HG02885 (cell line): ENCODE measurements around the gene KLF7.

Experiments used
- ATAC-seq: cut with Tn5 transposase; IDR thresholded peaks from one replicate; pipeline ENCODE4 v1.9.1; 2021; ENCODE audit warnings: mild to moderate bottlenecking; ENCODE audit not compliant: unreplicated experiment, poor library complexity

KLF7 gene

DNA sequence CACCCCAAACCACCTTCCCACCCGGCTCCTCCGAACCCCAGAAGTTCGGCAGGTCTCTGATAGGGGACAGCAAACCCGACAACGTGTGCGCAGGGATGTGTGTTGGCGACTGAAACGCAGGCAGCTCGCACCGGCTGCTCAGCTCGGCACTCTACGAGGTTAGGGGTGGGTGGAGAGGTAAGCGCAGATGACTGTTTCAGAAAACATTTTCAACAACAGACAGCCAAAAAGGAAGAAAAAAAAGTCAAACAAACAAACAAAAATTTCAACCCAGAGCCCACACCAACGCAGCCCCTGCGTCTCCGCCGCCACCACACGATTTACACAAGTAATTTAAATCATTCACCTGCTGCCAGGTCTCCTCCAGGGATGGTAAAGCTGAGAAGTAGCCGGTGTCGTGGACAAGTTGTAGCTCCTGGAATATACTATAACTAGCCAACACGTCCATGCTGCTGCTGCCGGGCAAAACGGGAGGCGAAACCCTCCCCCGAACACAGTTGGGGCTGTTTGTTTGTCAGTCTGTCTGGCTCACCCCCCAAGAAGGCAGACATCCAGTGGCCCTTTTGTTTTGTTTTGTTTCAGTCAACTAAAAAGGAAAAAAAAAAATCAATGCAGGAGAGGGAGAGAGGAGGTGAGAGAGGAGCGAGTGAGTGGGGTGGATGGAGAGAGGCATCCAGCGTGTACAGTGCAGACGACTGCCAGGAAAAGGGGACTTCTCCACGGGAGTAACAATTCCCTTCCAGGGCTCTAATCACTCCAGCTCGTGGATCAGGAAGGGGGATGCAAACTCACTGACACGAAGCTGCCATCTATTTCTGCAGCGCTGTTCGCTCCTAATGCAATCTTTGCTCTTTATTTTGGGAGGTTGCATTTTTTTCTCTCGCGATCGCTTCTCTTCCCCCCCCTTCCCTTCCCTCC is at the start of gene KLF7:
Gene KLF7, minus strand, starts transcription at position 828 of the 918 bp plus-strand sequence. Its CDS starts 380 bp downstream, at position 448.
- ATAC-seq: peak; percentile 14

DNA sequence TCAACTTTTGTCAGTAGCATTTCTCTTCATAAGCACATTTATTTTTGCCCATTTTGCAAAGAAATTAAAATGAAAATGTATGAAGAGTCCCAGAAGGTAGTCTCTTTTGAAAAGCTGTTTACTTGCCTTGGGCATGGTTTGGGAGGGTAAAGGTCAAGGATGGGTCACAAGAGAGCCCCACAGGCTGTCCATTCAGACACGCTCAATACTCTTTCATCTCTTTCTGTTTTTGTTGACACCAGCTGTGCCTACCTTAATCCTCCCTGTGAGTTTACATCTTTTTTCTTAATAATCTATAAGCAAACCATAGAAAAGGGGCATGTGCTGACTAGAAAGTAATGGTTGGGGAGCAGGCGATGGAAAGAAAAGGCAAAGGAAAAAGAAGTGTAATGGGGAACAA is 49.6 kb upstream of the KLF7 start:
- no peak for ATAC-seq

DNA sequence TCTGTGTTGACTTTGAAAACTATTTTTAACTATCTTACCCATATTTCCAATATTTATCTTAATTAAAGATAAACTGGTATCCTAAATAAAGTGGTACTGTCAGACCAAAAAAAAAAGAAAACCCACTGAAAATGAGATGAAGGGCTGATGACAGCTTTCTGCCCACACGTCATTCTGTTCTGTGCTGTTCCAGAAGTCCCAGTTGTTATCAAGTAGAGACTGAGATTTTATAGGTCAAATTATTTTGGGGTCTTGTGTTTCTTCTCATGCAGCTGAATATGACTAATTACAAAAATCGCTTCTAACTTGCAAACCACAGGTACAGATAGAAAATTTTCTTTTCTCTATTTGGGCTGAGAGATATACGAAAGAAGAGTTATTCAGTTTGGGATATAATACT is 48.7 kb upstream of the KLF7 start:
- ATAC-seq: no peak

DNA sequence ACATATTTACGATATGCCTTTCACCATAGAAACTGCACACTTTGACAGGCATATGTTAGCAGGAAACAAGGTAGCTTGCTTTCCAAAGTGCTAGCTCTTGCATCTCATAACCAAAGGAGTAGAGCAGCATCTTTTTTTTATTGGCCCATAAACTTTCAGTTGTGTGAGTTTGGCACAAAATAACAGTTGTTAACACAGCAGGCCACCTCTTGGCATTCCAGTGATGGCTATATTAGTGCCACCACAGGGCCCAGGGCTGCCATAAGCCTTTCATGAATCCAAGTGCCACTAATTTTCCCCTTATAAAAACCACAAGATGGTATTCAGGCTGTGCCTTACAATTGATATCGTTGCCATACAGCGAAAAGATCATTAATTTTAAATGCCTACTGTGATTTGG is 40.3 kb upstream of the KLF7 start:
- ATAC-seq: no peak

GRCh38 chr2:207205173-207205957 is 39.6 kb upstream of the KLF7 start:
- ATAC-seq: no peak

DNA sequence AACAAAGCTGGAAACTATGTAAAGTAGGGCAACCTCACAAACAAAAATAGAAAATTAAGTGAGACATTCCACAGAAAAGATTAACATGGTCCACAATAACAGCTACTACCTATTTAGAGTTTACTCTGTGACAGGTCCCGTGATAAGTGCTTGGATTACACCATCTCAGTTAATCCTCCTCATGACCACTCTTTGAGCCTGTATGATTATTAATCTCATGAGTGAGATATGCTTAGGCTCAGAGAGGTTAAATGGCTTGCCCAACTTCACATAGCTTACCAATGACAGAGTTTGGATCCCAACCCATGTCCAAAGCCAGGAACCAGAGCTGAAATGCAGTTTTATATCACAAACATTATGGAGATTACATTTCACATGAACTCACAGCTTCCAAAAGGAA is 37.3 kb upstream of the KLF7 start:
- no peak for ATAC-seq

DNA sequence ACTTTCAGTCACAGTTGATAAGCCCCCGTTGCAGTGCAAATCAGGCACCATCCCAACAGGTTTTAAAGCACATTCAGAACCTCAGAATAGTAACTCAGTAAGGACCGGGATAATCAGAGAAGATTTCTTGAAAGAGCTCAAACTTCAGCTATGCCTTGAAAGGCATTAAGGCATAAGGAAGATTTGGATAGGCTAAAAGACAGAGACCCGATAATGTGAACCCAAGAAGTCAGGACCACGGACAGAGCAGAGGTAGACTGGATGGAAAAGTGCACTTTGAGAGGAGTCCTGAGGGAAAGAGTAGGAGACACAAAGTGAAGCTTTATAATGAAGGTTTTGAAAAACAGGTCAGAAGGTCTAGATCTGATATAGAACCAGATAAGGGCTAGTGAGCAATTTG is 36.9 kb upstream of the KLF7 start:
- ATAC-seq: no peak

DNA sequence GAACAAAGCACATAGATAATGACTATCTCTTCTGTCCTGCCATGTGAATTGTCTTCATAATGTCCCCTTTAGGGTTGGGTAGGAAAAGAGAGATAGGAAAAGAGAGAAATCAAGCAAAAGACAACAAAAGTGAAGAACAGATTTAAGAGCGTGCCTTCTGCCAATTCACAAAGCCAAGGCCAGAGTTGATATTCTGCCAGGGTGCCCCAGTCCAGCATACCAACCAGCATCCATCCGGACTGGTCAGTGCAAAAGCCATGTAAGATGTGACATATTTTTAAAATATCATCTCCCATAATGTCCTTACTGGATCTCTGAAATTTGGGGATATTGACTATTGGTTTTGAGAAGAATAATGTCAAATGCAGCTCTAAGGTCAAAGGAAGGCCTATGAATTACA is 35.7 kb upstream of the KLF7 start:
- ATAC-seq: no peak

GRCh38 chr2:207200136-207200535 is 34.4 kb upstream of the KLF7 start:
- ATAC-seq: no peak

DNA sequence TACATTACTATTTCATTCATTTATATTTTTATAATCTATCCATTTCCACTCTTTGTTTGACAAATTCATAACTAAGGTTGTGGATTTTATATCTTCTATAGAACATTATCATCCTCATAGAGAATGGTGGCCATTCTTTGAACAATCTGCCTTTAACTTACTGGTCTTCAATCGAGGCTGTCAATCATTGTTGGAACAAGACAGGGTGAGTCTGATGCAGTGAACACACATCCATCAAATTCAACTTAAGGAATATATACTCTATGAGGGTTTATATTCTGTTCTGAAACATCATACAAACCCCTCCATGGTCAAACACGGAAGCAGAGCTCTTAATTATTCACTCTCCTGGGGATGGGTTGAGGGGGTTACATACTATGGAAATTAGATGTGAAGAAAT is 28.3 kb upstream of the KLF7 start:
- ATAC-seq: no peak

DNA sequence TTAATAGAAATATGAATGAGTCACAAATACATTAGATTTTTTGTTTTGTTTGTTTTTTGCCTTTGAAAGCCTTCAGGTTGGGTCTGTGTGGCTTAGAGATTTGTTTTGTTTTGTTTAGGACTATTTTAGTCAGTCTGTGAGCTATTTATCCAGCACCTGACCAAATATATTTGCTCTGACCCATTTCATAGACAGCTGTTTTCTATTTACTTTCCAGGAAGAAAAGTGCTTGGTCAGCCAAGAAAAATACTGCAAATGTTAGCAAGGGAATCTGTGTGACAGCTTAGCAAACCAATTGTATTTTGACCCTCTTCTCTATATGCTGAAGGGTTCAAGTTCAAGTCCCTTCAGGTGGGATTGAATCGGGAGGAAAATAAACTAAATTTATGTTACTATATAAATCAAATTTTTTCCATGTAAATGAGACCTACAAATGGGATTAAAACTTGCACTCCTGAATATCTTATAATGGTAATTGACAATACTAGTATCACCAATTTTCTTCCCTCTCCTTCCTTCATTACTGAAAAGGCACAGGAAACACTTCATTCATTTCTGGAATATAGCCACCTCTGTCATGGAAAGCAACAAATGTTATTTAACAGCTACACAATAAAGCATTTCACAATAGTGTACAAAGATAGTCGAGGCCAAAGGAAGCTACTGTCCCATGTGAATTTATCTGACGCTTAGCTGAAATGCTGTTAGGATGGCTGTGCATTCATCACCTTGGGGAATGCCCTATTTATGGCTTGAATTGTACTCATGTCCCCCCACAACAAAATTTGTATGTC is 23.1 kb upstream of the KLF7 start:
- no peak for ATAC-seq

DNA sequence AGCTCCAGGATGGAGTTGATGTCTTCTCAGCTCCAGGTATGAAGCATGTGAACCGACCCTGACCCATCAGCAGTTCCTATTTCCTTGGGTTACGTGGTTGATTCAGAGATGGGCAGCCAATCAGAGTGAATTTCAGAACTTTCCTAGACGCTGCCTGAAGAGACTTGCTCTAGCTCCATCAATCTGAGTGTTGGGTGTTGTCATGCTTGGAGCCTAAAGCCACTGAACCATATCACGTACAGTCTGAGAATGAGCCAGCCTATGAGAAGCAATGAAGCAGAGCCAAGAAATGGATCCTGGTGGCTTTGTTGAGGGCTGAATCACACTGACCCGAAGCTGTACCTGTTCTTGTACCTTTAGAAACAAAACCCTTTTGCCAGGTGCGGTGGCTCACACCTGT is 19.6 kb upstream of the KLF7 start:
- no peak for ATAC-seq

DNA sequence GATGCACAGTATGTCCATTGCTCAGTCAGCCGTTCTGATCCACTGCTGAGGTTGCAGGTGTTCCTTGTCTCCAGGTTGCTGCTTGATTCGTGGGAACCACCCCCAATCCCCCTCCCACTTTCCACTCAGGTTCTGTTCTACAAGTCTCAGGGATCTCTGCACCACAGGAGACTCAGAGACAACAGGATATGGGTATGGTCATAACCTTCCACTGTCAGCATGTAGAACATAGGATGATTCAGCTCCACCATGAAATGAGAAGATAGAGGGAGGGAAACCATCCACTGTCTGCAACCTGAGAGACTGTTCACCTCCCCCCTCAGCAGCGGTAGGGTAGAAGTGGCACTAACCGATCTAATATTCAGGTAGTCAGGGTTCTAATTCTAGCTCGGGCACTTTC is 19.0 kb upstream of the KLF7 start:
- no peak for ATAC-seq

DNA sequence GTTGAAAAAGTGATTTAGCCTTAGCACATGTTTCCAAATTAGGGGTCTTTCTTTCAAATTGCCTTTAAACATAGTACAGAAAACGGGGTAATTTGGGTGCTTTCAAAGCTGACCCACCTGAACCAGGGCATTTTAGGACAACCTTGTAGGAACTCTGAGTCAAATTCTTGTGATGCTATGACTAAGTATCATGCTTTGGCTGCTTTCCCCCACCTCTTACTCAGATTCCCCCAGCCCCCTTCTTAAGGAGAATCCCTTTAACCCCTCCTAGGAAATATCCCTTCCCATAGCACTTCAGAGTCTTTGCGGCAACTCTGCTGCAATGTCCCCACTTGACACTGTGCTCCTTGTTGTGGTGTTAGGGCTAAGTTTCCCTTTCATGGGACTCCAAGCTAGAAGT is 18.6 kb upstream of the KLF7 start:
- ATAC-seq: no peak

DNA sequence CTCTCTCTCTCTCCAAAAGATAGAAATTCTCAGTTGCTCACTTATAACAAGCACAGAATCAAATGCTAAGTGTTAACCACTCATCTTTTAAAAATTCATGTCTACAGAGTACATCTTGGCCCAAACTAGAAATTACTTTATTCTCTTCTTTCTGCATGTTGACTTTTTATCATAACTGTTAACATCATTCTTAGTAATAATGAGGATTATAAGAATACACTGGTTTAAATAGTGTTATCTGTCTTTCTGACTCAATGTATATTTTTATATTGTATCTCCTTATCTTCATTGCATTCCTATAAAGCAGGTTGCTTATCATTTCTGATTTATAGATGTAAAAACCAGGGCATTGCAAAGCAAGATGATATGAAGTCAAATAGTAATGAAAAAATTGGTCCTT is 17.8 kb upstream of the KLF7 start:
- ATAC-seq: no peak

DNA sequence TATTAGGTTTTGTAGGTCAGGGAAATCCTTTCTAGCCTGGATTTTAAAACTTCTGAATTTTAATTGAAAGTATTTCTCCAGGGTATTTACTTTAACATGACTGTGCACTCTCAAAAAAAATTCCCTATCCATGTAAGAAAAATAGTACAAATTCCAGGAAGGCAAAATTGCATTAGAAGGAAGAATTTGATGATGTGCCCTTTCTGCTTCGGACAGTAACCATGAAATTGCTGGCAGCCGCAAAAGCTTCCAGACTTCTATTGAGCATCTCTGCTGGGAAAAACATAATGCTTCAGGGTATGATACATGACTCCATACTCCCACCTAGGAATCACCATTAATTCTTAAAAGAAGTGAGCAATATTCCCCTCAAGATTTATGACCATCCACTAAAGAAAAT is 17.2 kb upstream of the KLF7 start:
- ATAC-seq: no peak

GRCh38 chr2:207181526-207182274 is 16.0 kb upstream of the KLF7 start:
- ATAC-seq: no peak

GRCh38 chr2:207180741-207181140 is 15.0 kb upstream of the KLF7 start:
- no peak for ATAC-seq

DNA sequence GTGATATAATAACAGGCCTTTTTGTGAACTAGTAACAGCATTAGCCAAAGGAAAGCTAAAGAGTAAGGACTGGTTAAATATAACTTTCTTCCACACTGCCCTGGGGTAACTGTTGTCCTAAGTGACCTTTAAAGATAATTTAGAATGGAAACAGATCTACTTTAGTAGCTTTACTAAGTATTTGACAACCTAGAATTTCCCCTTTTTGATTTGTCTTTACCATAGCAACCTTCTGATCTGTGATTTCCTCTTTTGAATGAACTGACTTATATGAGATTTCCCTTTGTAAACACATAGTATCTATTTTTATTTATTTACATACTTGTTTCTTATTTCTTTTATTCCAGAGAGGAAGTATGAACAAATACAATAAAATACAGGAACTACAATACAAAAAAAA is 10.5 kb upstream of the KLF7 start:
- no peak for ATAC-seq

GRCh38 chr2:207173641-207174040 is 7.9 kb upstream of the KLF7 start:
- no peak for ATAC-seq
